CD4-positive, alpha-beta T cell (primary cell): Measurements from ENCODE around the gene ARHGEF17. TPM values are rescaled to one million over a fixed set of nuclear protein-coding genes. Genes with fewer than 3 reads are reported as not detected.

Source experiments
- ATAC-seq: fragments of 200-7000 bp; cut with Tn5 transposase; one replicate; pipeline ENCODE4 v1.10.0; 2022; ENCODE audit warnings: mild to moderate bottlenecking; ENCODE audit not compliant: poor library complexity
- CTCF ChIA-PET: fragments of 350-600 bp; sonication (Branson Sonifier 250); formaldehyde crosslinking; loops from one replicate; lab custom pipeline; 2021; ENCODE audit warnings: antibody characterized with exemption, inconsistent platforms; lab: Charles Lee
- POLR2A ChIA-PET: fragments of 350-600 bp; sonication (Branson Sonifier 250); formaldehyde crosslinking; loops from one replicate; lab custom pipeline; 2021; ENCODE audit warnings: antibody characterized with exemption, inconsistent platforms; lab: Charles Lee
- DNase-seq, 14 experiments: peaks; one replicate each; pipeline ENCODE4 v3.0.0-alpha.2; 2013 to 2020; ENCODE audit warnings: mixed read lengths in 2 of 14
- H3K27ac ChIP-seq, 2 donors: one replicate each; pipeline versions ENCODE4 v1.5.1 to v1.7.0; 2013; ENCODE audit warnings: low read length in 2 of 2, low read depth in 1 of 2, mild to moderate bottlenecking in 1 of 2
- H3K27me3 ChIP-seq, 2 experiments: 1 replicate in 1 of 2; 2 replicates in 1 of 2; pipeline versions ENCODE4 v1.6.1 to v1.7.0; 2013; ENCODE audit warnings: low read length in 2 of 2, control low read depth in 1 of 2, mild to moderate bottlenecking in 1 of 2, moderate library complexity in 1 of 2; ENCODE audit not compliant: insufficient read depth in 2 of 2, control insufficient read depth in 1 of 2
- H3K36me3 ChIP-seq: one replicate; pipeline ENCODE4 v1.6.1; 2013; ENCODE audit warnings: low read length, control low read depth; ENCODE audit not compliant: insufficient read depth
- H3K4me1 ChIP-seq: one replicate; pipeline ENCODE4 v1.6.1; 2013; ENCODE audit warnings: low read length, control low read depth; ENCODE audit not compliant: insufficient read depth
- H3K4me3 ChIP-seq: one replicate; pipeline ENCODE4 v1.5.1; 2013; ENCODE audit warnings: mild to moderate bottlenecking, low read length, moderate library complexity
- H3K9me3 ChIP-seq, 2 experiments: 1 replicate in 1 of 2; 2 replicates in 1 of 2; pipeline versions ENCODE4 v1.6.1 to v1.7.0; 2013; ENCODE audit warnings: low read length in 2 of 2, mild to moderate bottlenecking in 2 of 2, control low read depth in 1 of 2, moderate library complexity in 1 of 2; ENCODE audit not compliant: control insufficient read depth in 1 of 2, insufficient read depth in 1 of 2
- H3K27ac Mint-ChIP-seq: one replicate; pipeline ENCODE4 v1.8.0; 2020; ENCODE audit warnings: mixed read lengths
- H3K27me3 Mint-ChIP-seq: one replicate; pipeline ENCODE4 v1.8.0; 2021; ENCODE audit warnings: mixed read lengths
- H3K36me3 Mint-ChIP-seq: one replicate; pipeline ENCODE4 v1.8.0; 2021; ENCODE audit warnings: low read depth, mixed read lengths
- H3K4me1 Mint-ChIP-seq: one replicate; pipeline ENCODE4 v1.8.0; 2021; ENCODE audit warnings: low read depth, mixed read lengths
- H3K4me3 Mint-ChIP-seq: one replicate; pipeline ENCODE4 v1.8.0; 2020; ENCODE audit warnings: mild to moderate bottlenecking, mixed read lengths
- H3K9me3 Mint-ChIP-seq: one replicate; pipeline ENCODE4 v1.8.0; 2020; ENCODE audit warnings: mixed read lengths
- intact Hi-C, 2 experiments: fragments of 100-400 bp; cut with DNase I in 1 of 2; cut with micrococcal nuclease in 1 of 2; formaldehyde crosslinking; loops; one replicate each; pipeline versions ENCODE4 v1.15.1 to v1.9.0; 2023 to 2025; cut with DNase I, micrococcal nuclease
- total RNA-seq, 174 experiments: library from RNA in 2 of 174; stranded (reverse) in 2 of 174; gene quantifications; one replicate each; pipeline ENCODE4 v1.2.3 and lab custom pipeline; 2021 to 2026
- TF ChIP-seq, protein P1 (sequence below): fragments of 200-600 bp; IDR thresholded peaks from one replicate; pipeline ENCODE4 v1.8.0; 2022; ENCODE audit warnings: antibody characterized with exemption, mild to moderate bottlenecking

The ARHGEF17 gene
- total RNA-seq, 2 experiments from 2014 or later: not detected

DNA sequence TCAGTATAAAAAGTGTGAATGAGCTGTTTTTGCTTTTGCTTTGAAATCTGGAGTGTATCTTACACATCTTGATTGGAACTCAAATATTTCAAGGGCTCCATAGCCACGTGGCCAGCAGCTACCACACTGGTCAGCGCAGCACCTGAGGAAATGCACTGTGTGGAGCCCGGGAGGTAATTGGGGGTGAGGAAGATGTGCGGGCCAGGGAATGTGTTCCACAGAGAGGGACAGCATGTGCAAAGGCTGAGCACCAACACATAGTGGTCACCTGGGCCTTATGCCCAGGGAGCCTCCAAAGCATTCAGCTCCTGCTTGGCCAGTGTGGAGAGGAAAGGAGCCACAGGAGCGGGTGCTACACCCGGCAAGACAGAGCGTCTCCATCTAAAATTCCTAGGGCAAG, 88.9 kb downstream of the ARHGEF17 start:
- no peak overlapping the region for H3K4me3 ChIP-seq
- H3K27ac ChIP-seq: no peak overlapping the region
- ChIA-PET POLR2A (interaction anchor here (1.2 kb wide), 1 partner anchor 46 kb away, joined by 4 read pairs; no protein-coding TSS in a partner anchor), CTCF (interaction anchor here (1.9 kb wide), 1 partner anchor 46 kb away, joined by 11 read pairs; no protein-coding TSS in a partner anchor)
- Mint-ChIP-seq H3K4me3 (no peak overlapping the region), H3K4me1 (peaks cover 4% of the 10 kb centered on the region), H3K27me3 (no peaks in the 10 kb centered on the region), H3K36me3 (peaks cover 52% of the 10 kb centered on the region), H3K27ac (peak overlapping the region; percentile 64), H3K9me3 (no peaks in the 10 kb centered on the region)
- TF ChIP-seq, protein P1, sequence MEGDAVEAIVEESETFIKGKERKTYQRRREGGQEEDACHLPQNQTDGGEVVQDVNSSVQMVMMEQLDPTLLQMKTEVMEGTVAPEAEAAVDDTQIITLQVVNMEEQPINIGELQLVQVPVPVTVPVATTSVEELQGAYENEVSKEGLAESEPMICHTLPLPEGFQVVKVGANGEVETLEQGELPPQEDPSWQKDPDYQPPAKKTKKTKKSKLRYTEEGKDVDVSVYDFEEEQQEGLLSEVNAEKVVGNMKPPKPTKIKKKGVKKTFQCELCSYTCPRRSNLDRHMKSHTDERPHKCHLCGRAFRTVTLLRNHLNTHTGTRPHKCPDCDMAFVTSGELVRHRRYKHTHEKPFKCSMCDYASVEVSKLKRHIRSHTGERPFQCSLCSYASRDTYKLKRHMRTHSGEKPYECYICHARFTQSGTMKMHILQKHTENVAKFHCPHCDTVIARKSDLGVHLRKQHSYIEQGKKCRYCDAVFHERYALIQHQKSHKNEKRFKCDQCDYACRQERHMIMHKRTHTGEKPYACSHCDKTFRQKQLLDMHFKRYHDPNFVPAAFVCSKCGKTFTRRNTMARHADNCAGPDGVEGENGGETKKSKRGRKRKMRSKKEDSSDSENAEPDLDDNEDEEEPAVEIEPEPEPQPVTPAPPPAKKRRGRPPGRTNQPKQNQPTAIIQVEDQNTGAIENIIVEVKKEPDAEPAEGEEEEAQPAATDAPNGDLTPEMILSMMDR: no peak
- H3K4me1 ChIP-seq: no peaks in the 10 kb centered on the region
- no peaks in the 10 kb centered on the region for H3K27me3 ChIP-seq
- no peak for ATAC-seq
- no peak for DNase-seq
- H3K9me3 ChIP-seq: no peaks in the 10 kb centered on the region
- intact Hi-C loops: loop anchor here in 1 of 2 experiments (10.0 kb wide), 1 partner anchor 92 kb away; the partner anchor contains the start of gene ARHGEF17
- peaks cover 29% of the 10 kb centered on the region for H3K36me3 ChIP-seq

DNA sequence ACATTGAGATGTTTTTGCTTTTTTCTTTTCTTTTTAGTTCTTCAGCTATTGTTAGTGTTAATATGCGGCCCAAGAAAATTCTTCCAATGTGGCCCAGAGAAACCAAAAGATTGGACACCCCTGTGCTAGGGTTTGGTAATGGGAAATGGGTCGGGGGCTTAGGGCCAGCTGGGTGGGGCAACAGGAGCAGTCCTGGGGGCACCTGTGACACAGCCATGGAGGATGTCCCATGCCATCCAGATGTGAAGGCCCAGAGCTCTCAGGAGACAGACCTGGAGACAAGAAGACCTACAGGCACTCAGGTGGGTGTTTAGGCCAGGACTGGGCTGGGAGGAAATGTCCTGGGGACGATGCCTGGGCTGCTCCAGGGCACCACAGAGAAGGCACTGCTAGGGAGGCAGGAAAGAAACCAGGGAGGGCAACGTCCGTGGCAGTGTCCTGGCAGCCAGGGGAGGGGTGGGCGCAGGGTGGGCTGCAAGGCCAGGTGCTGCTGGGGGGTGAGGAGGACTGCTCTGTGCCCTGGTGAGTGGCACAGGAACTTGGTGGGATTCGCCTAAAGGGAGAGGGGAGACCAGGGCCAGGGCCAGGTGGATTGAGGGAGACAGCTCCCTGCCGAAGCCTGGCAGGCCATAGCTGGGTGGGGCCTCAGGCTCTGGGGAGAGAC, 89.5 kb downstream of the ARHGEF17 start:
- intact Hi-C loops: loop anchor here in 1 of 2 experiments (10.0 kb wide), 1 partner anchor 93 kb away; the partner anchor contains the start of gene ARHGEF17
- Histone ChIP-seq H3K36me3 (peaks cover 31% of the 10 kb centered on the region), H3K27ac (no peak overlapping the region), H3K27me3 (no peaks in the 10 kb centered on the region), H3K4me1 (no peaks in the 10 kb centered on the region), H3K9me3 (no peaks in the 10 kb centered on the region), H3K4me3 (no peak overlapping the region)
- ATAC-seq: no peak
- peaks cover 52% of the 10 kb centered on the region for H3K36me3 Mint-ChIP-seq
- H3K9me3 Mint-ChIP-seq: no peaks in the 10 kb centered on the region
- DNase-seq: no peak
- H3K4me3 Mint-ChIP-seq: peak overlapping the region; percentile 7
- ChIA-PET POLR2A (interaction anchor here (0.8 kb wide), 1 partner anchor 46 kb away, joined by 4 read pairs; no protein-coding TSS in a partner anchor), CTCF (interaction anchor here (1.9 kb wide), 1 partner anchor 47 kb away, joined by 11 read pairs; no protein-coding TSS in a partner anchor)
- H3K4me1 Mint-ChIP-seq: peaks cover 4% of the 10 kb centered on the region
- peak overlapping the region; percentile 64 for H3K27ac Mint-ChIP-seq
- TF ChIP-seq, protein P1: no peak
- H3K27me3 Mint-ChIP-seq: no peaks in the 10 kb centered on the region

DNA sequence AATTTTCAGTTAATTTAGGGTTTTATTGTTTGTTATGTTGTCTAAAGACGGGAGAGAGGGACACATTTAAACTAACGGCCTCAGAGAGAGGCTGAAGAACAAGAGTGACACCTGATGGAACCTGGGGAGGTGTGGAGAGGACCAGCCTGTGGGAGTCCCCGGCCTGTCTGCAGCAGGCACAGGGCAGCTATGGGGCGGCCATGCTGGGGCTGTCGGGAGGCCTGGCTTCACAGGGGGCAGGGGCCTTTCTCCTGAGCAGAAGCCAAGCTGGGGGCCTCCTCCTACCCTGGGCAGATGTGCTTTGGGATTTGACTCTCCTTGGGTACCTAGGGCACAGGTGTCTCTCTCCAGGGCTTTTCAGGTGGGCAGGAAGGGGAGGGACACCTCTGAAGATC, 90.1 kb downstream of the ARHGEF17 start:
- peak in 1 of 14 experiments; percentile 29 for DNase-seq
- peaks cover 32% of the 10 kb centered on the region for H3K36me3 ChIP-seq
- no peak for ATAC-seq
- no peaks in the 10 kb centered on the region for H3K27me3 ChIP-seq
- TF ChIP-seq, protein P1: no peak
- H3K9me3 ChIP-seq: no peaks in the 10 kb centered on the region
- H3K4me3 ChIP-seq: no peak overlapping the region
- Mint-ChIP-seq H3K4me3 (no peak overlapping the region), H3K4me1 (peaks cover 4% of the 10 kb centered on the region), H3K36me3 (peaks cover 50% of the 10 kb centered on the region), H3K9me3 (no peaks in the 10 kb centered on the region), H3K27me3 (no peaks in the 10 kb centered on the region), H3K27ac (peak overlapping the region; percentile 64)
- ChIA-PET CTCF (interaction anchor here (2.7 kb wide), 1 partner anchor 47 kb away, joined by 11 read pairs; no protein-coding TSS in a partner anchor), POLR2A (interaction anchor here (0.8 kb wide), 1 partner anchor 47 kb away, joined by 4 read pairs; no protein-coding TSS in a partner anchor)
- intact Hi-C loops: loop anchor here in 1 of 2 experiments (10.0 kb wide), 1 partner anchor 93 kb away; the partner anchor contains the start of gene ARHGEF17
- H3K4me1 ChIP-seq: no peaks in the 10 kb centered on the region
- no peak overlapping the region for H3K27ac ChIP-seq
